ENCODE measurements around the gene MARCO.
A peak's percentile ranks its signal among the peaks of the same experiment; 100 is the strongest.
"Not testable (repeated sequence)": the region's sequence is repeated elsewhere in the genome, so short reads cannot be mapped to it uniquely, and the experiment has no call there.

Gene MARCO

GRCh38 chr2:118925981-118926380, 16.0 kb upstream of the MARCO start:
- DNase-seq (ENCODE audit: low read depth): no peak

- DNase-seq (ENCODE audit: low read depth): no peak
These were observed 12.9 kb upstream of the MARCO start for GRCh38 chr2:118929059-118929458.

GRCh38 chr2:118932949-118933348, 9.0 kb upstream of the MARCO start:
- no peak for DNase-seq (ENCODE audit: low read depth)

GRCh38 chr2:118936306-118936705, 5.7 kb upstream of the MARCO start:
- DNase-seq (ENCODE audit: low read depth): no peak

GRCh38 chr2:118936936-118937335, 5.1 kb upstream of the MARCO start:
- no peak for DNase-seq (ENCODE audit: low read depth)

GRCh38 chr2:118937817-118938216, 4.2 kb upstream of the MARCO start:
- no peak for DNase-seq (ENCODE audit: low read depth)

GRCh38 chr2:118939994-118940393, 2.0 kb upstream of the MARCO start:
- DNase-seq (ENCODE audit: low read depth): no peak

GRCh38 chr2:118940486-118941120, 1.4 kb upstream of the MARCO start:
- DNase-seq (ENCODE audit: low read depth): no peak

GRCh38 chr2:118943286-118943685, 1.3 kb downstream of the MARCO start:
- DNase-seq (ENCODE audit: low read depth): no peak

- DNase-seq (ENCODE audit: low read depth): no peak
These were observed 3.9 kb downstream of the MARCO start for GRCh38 chr2:118945881-118946280.

GRCh38 chr2:118948266-118948665, 6.3 kb downstream of the MARCO start:
- not testable (repeated sequence) for DNase-seq (ENCODE audit: low read depth)

GRCh38 chr2:118954297-118955060, 12.5 kb downstream of the MARCO start:
- no peak for DNase-seq (ENCODE audit: low read depth)

- DNase-seq (ENCODE audit: low read depth): no peak
These were observed 23.7 kb downstream of the MARCO start for GRCh38 chr2:118965737-118966136.

GRCh38 chr2:118967124-118967880, 25.3 kb downstream of the MARCO start:
- no peak for DNase-seq (ENCODE audit: low read depth)

- no peak for DNase-seq (ENCODE audit: low read depth)
These were observed 26.0 kb downstream of the MARCO start for GRCh38 chr2:118968042-118968441.

GRCh38 chr2:118968961-118969733, 27.2 kb downstream of the MARCO start:
- DNase-seq (ENCODE audit: low read depth): no peak

- DNase-seq (ENCODE audit: low read depth): no peak
These were observed 27.9 kb downstream of the MARCO start for GRCh38 chr2:118969734-118970395.

GRCh38 chr2:118970396-118971135, 28.6 kb downstream of the MARCO start:
- no peak for DNase-seq (ENCODE audit: low read depth)

GRCh38 chr2:118971245-118972122, 29.5 kb downstream of the MARCO start:
- DNase-seq (ENCODE audit: low read depth): no peak

- DNase-seq (ENCODE audit: low read depth): peak; percentile 10
These were observed 31.6 kb downstream of the MARCO start for GRCh38 chr2:118973542-118973951.
